Stimulated activated CD8-positive, alpha-beta memory T cell treated with anti-CD3 and anti-CD28 coated beads, Interleukin-12 subunit alpha, Interleukin-12 subunit beta, amount 100 ng/mL, for 1 hour (primary cell): ENCODE measurements around the gene CDH4.

ENCODE experiments used
- DNase-seq: peaks from one replicate; pipeline ENCODE4 v3.0.0-alpha.2; 2020; ENCODE audit warnings: low read depth

CDH4 gene

GRCh38 chr20:61865353-61865752 is 613.3 kb downstream of the CDH4 start:
- DNase-seq: no peak

- DNase-seq: no peak
These were observed 614.1 kb downstream of the CDH4 start for GRCh38 chr20:61866165-61866564.

- no peak for DNase-seq
These were observed 615.9 kb downstream of the CDH4 start for GRCh38 chr20:61868006-61868405.

- DNase-seq: no peak
These were observed 616.5 kb downstream of the CDH4 start for GRCh38 chr20:61868466-61869090.

- no peak for DNase-seq
These were observed 617.9 kb downstream of the CDH4 start for GRCh38 chr20:61869750-61870507.

- no peak for DNase-seq
These were observed 619.1 kb downstream of the CDH4 start for GRCh38 chr20:61871160-61871559.

- DNase-seq: no peak
These were observed 619.9 kb downstream of the CDH4 start for GRCh38 chr20:61871913-61872312.

- DNase-seq: no peak
These were observed 620.4 kb downstream of the CDH4 start for GRCh38 chr20:61872371-61872900.

- DNase-seq: no peak
These were observed 621.8 kb downstream of the CDH4 start for GRCh38 chr20:61873651-61874420.

- DNase-seq: no peak
These were observed 622.5 kb downstream of the CDH4 start for GRCh38 chr20:61874421-61875068.

GRCh38 chr20:61875221-61875885 is 623.3 kb downstream of the CDH4 start:
- DNase-seq: no peak

GRCh38 chr20:61875996-61876395 is 623.9 kb downstream of the CDH4 start:
- DNase-seq: no peak

- no peak for DNase-seq
These were observed 625.1 kb downstream of the CDH4 start for GRCh38 chr20:61876952-61877728.

GRCh38 chr20:61877776-61878477 is 625.9 kb downstream of the CDH4 start:
- no peak for DNase-seq

- no peak for DNase-seq
These were observed 626.6 kb downstream of the CDH4 start for GRCh38 chr20:61878478-61879302.

- no peak for DNase-seq
These were observed 627.2 kb downstream of the CDH4 start for GRCh38 chr20:61879303-61879620.

GRCh38 chr20:61879694-61880093 is 627.6 kb downstream of the CDH4 start:
- DNase-seq: no peak

GRCh38 chr20:61880706-61881105 is 628.6 kb downstream of the CDH4 start:
- no peak for DNase-seq

GRCh38 chr20:61881416-61881815 is 629.4 kb downstream of the CDH4 start:
- no peak for DNase-seq

GRCh38 chr20:61881861-61882260 is 629.8 kb downstream of the CDH4 start:
- DNase-seq: no peak
